Ecto neural progenitor cell (in vitro differentiated cells): ENCODE measurements around the gene ASRGL1.
"Not testable (repeated sequence)": the region's sequence is repeated elsewhere in the genome, so short reads cannot be mapped to it uniquely, and the experiment has no call there.

Source experiments
- DNase-seq: peaks from one replicate; pipeline ENCODE4 v3.0.0-alpha.2; 2018; ENCODE audit warnings: low spot score

Gene ASRGL1

DNA sequence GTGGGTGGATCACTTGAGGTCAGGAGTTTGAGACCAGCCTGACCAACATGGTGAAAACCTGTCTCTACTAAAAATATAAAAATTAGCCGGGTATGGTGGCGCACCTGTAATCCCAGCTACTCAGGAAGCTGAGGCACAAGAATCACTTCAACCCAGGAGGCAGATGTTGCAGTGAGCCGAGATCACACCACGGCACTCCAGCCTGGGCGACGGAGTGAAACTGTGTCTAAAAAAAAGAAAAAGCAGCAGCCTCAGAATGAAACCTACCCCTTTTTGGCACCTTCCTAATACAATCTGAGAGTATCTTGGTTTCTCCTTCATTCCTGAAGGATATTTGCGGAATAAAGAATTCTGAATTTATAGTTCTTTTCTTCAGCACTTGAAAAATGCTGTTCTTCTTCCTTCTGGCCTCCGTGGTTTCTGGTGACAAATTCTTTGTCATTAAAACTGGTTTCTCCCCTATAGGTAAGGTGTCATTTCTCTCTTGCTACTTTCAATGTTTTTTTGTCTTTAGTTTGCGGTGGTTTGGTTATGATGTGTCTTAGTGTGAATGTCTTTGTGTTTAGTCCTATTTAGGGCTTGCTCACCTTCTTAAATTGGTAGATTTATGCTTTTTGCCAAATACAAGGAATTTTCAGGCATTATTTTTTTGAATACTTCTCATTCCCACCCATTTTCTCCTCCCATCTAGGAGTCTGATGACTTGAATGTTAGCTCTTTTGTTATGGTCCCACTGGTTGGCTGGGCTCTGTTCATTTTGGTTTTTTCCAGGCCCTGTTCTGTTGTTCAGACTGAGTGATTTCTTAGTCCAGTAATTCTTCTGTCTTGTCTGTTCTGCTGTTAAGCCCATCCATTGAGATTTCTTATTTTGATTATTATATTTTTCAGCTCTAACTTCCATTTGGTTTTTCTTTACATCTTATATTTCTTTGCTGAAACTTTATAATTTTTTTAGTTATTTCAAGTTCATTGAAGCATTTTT lies 15.4 kb downstream of the ASRGL1 start:
- DNase-seq = no peak

DNA sequence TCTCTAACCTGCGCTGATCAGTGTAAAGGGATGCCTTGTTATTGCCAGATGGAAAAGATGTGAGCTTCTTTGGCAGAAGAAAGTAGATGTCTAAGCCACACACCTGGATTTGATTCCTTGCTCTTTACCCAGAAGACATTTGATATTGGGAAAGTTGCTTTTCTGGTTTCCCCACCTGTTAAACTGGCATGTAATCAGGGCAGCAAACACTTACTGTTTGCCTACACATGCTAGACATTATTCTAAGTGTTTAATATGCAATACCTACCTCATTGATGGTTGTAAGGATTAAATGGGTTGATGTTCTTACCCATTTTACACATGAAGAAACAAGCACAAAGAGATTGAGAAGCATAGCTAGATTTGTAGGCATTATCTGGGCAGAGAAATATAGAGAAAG lies 16.6 kb downstream of the ASRGL1 start:
- DNase-seq = no peak

DNA sequence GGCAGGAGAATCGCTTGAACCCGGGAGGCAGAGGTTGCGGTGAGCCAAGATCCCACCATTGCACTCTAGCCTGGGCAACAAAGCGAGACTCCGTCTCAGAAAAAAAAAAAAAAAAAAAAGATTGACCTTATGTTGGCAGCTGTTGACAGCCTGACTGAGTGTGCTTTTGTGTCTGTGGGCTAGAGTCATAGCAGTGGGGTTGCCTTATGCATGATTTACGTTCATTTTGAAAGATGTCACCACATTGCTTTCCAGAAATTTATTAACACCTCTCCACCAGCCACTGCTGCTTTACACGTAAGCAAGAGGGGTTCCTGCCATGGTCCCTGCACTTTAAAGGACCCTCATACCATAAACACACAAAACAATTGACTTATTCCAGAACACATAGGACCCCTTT lies 21.0 kb downstream of the ASRGL1 start:
- DNase-seq = no peak

DNA sequence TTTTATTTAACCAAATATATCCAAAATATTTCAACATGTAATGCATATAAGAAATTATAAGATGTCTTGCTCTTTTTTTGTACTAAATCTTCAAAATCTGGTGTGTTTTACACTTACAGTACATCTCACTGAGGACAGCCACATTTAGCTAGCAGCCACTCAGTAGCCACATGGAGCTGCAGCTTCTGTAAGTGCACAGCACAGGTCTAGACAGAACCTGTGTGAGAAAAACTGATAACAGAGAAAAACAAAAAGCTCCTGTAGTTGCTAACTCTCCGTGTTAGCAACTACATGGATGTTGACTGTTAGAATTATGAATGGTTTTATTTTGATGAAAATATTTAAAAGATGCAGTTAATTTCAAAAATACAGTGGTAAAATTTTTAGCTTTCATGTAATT lies 22.2 kb downstream of the ASRGL1 start:
- DNase-seq = no peak

DNA sequence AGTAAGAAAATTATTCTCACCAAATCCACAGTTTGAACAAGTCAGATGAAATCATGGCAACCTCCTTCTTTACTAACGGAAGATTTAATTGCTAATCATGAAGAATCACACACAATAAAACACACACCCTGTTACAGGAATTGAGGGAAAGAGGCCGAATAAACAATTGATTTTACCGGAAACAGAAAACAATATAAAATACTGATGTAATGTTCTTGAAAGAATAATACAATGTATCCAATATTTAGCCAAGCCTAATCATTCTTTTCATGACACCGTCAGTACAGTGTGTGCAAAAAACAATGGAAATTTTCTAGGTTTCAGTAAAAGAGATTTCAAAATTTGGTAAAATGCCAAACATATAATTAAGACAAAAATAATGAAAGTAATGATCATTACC lies 23.4 kb downstream of the ASRGL1 start:
- no peak for DNase-seq

DNA sequence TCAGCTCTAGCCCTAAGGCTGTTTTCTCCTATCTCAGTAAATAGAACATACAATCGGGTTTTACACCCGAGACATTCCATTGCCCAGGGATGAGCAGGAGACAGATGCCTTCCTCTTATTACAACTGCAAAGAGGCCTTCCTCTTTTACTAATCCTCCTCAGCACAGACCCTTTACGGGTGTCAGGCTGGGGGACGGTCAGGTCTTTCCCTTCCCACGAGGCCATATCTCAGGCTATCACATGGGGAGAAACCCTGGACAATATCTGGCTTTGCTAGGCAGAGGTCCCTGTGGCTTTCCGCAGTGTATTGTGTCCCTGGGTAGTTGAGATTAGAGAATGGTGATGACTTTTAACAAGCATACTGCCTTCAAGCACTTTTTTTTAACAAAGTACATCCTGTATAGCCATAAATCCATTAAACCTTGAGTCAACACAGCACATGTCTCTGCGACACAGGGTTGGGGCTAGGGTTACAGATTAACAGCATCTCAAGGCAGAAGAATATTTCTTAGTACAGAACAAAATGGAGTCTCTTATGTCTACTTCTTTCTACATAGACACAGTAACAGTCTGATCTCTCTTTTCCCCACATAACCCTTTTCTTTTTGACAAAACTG lies 31.7 kb downstream of the ASRGL1 start:
- DNase-seq = not testable (repeated sequence)

DNA sequence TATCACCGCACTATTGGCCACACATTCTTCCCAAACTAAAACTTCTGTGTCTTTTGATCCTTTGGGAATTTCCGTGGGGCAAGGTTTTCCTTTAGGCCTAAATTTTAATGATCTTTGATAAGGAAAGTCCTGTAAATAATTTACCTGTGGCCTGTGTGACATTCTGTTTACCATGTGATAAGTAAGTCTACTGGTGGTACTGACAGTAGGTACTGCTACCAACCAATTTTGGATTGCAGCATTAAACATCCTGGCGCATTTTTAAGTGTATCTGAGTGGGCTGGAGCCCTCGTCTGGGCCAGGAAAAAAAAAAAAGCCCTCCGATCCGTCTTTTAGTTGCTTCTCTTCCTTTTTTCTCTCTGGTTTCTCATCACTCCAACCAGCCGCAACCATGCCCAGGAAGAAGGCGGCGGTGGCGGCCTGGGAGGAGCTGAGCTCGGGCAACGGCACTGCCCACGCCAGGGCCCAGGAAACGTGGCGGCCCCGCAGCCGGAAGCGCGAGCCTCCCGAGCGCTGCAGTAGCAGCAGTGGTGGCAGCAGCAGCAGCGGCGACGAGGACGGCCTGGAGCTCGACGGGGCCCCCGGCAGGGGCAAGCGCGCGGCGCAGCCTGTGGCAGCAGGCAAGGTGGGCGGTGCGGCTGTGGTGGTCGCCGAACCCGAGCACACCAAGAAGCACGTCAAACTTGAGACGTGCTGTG lies 33.6 kb downstream of the ASRGL1 start:
- DNase-seq = no peak

DNA sequence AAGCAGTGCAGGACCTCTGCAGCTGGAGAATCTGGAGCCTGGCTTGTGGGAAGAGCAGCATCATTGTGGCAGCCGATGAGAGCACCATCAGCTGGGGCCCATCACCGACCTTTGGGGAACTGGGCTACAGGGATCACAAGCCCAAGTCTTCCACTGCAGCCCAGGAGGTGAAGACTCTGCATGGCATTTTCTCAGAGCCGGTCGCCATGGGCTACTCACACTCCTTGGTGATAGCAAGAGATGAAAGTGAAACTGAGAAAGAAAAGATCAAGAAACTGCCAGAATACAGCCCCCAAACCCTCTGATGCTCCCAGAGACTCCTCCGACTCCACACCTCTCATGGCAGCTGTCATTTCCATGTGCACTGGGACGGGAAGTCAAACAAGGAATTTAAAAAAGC lies 35.6 kb downstream of the ASRGL1 start:
- no peak for DNase-seq

DNA sequence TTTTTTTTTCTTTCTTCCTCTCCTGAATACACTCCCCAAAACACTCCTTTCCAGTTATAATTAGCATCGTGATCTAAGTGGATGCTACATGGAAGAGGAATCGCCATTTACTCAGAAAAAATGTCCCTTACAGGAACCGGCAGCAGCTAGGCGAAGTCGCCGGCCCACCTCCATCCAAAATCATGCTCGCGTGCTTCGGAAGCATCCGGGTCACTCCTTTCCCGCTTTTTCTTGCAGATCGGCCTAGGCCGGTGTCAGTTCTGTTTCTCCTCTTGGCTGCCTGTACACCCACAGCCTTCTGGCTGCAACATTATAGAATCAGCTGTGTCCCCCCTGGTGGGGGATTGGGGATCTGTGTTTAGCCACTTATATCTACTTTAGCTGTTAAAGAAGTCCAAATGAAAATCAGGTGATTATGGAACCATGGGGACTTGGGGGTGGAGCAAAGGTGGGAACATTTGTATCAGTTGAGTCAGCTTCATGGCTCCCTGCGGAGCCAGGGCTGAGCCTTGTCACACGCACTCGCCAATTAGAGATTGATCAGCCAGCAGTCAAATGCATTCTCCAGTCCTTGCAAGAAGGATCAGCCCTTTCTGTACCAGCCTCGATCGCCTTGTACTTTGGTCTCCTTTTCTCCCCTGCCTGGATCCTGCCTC lies 36.3 kb downstream of the ASRGL1 start:
- DNase-seq = no peak

DNA sequence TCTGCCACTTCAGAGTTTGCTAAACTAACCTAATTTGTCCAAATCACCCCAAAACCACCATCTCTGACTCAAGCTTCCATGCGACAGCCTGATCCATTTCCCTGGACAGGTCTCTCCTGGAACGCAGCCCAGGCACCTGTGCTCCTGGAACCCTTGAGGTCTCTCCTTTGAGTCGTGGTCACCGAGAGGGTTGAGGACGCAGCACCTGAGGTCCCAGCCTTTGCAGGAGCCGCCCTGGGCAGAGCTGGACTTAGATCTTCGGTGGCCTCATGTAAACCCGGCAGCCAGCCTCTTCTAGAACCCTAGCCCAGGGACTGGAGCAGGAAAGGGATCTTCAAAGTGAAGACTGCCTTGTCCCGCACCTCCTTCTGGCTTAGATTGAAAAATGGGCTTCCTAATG lies 37.6 kb downstream of the ASRGL1 start:
- no peak for DNase-seq

DNA sequence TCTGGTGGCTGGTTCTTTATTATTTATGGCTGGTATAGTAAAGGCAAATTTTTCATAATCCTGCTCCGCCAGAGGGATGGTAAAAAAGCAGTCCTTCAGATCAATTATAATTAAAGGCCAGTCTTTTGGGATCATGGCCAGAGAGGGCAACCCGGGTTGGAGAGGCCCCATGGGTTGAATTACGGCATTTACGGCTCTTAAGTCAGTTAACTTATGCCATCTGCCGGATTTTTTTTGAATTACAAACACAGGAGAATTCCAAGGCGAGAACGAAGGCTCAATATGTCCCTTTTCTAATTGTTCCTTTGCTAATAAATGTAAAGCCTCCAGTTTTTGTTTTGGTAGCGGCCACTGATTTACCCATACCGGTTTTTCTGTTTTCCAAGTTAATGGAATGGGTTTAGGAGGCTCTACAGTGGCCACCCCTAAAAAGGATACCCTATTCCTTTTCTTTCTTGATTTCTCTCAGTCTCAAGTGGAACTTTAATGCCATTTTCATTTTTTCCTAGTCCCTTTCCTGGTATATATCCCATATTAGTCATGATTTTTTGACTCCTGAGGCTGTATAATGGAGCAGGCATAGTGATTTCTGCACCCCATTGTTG lies 41.3 kb downstream of the ASRGL1 start:
- not testable (repeated sequence) for DNase-seq

DNA sequence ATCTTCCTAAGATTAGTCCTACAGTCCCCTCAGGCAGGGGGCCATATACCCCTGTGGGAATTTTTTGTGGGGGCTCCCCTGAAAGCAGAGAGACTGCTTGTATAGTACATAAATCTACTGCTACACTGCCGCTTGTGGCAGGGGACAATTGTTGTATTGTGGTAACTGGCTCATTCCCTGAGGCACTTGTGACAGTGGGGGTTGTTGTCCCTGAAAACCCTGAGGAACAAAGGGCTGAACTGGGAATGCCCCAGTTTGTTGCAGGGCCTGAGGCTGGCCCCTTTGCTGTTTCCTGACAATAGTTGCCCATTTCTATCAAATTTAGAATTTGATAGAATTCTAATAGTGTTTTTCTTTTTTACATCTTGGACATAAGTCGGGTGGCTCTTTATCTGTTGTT lies 42.3 kb downstream of the ASRGL1 start:
- not testable (repeated sequence) for DNase-seq

DNA sequence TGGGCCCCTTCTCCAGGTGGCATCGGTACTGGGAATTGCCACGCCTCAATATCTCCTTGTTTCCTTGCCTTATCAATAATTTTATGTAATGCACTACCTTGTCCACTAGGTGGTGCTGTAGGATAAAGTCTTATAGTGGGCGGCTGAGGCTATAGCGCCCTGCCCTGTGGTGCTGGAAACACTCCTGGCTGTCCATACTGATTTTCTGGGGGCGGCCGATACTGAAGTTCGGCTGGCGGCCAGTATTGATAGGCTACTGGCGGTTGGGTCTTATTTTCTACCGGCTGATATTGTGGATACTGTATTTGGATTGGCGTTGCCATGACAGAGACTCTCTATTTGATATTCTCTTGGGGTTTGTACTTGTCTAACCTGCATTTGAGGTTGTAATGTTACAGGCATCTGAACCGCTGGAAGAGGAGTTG lies 43.6 kb downstream of the ASRGL1 start:
- not testable (repeated sequence) for DNase-seq

DNA sequence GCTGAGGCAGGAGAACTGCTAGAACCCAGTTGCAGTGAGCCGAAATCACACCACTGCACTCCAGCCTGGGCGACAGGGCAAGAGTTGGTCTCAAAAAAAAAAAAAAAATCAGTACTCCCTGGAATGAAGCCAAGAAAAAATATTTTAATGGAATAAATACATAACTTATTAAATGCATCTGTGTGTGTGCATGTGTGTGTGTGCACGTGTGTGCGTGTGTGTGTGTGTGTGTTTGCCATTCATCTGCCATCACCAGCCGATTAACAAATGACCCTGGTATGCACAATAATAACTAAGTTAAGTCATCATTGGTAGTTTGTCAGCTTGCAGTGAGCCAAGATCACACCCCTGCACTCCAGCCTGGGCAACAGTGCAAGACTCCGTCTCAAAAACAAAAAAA lies 46.6 kb downstream of the ASRGL1 start:
- DNase-seq = no peak

DNA sequence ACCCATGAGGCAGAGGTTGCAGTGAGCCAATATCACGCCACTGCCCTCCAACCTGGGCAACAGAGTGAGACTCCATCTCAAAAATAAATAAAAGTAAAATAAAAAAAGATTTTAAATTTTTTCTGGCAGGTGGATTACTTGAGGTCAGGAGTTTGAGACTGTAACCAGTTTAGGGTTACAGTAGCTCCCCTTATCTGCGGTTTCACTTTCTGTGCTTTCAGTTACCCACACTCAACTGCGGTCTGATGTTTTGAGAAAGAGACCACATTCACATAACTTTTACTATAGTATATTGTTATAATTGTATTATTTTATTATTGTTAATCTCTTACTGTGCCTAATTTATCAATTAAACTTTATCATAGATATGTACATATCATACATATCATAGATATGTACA lies 48.8 kb downstream of the ASRGL1 start:
- DNase-seq = not testable (repeated sequence)

DNA sequence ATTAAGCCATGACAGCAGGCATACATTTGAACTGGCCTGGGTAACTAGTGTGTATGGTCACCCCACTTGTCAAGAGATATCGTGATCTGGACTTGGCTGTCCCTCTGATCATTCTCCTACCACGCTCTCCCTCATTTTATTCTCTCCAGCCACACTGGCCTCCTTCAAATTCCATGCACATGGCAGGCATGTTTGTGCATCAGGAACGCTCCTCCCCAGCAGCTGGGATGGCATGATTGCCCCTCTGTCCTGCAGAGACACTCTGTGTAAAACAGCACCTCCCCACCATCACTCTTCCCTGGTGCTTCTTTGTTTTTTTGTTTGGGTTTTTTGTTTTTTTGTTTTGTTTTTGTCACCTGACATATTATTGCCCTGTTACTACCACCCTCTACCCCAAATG lies 50.1 kb downstream of the ASRGL1 start:
- DNase-seq = no peak

DNA sequence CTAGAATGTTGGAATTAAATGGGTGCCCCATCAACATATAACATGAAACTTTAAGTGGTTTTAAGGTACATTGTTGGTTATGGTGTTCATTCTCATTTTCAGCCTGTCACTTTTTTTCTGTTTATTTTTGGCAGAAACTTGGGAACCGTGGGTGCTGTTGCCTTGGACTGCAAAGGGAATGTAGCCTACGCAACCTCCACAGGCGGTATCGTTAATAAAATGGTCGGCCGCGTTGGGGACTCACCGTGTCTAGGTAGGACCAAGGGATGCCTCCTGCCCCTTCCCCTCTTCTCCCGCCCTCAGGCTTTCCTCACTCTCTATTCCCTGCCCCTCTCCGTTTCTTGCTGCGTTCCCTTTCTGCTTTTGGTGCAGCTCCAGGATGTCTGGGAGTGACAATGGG lies 51.8 kb downstream of the ASRGL1 start:
- DNase-seq = no peak

DNA sequence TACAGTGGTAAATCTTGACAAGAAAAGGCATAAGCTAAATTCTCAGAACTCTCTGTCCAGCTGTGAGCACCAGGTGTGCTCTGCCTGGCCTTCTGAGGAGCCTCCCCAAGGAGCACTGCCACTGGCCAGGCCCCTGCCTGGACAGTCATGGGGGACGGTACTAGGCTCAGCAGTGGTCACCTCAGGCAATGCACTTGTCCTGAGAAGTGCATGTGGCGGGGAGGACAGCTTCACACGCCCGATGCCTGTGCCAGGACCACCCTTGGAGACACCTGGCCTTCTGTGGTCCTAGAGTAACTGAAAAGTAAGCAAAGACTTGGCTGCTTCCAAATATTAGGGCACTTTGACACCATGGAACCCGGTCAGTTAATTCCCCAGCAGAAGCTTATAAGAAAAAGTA lies 53.0 kb downstream of the ASRGL1 start:
- no peak for DNase-seq

DNA sequence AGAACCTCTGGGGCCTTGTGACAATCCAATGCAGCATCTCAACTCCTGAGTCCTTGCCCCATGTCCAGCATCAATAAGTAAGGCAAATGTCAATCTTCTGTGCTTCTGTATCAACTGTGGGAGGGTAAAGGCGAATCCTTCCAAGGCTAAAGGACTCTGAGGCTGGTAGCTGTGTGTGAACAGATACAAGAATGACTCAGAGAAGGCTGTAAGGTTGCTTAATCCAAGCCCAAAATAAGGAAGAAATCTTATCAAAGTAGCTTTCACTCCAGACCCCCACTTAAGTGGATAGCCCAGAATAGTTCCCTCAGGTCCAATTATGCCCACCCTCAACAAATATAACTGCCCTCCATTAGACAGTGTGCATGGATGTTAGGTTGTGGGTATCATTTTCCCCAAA lies 53.5 kb downstream of the ASRGL1 start:
- no peak for DNase-seq

DNA sequence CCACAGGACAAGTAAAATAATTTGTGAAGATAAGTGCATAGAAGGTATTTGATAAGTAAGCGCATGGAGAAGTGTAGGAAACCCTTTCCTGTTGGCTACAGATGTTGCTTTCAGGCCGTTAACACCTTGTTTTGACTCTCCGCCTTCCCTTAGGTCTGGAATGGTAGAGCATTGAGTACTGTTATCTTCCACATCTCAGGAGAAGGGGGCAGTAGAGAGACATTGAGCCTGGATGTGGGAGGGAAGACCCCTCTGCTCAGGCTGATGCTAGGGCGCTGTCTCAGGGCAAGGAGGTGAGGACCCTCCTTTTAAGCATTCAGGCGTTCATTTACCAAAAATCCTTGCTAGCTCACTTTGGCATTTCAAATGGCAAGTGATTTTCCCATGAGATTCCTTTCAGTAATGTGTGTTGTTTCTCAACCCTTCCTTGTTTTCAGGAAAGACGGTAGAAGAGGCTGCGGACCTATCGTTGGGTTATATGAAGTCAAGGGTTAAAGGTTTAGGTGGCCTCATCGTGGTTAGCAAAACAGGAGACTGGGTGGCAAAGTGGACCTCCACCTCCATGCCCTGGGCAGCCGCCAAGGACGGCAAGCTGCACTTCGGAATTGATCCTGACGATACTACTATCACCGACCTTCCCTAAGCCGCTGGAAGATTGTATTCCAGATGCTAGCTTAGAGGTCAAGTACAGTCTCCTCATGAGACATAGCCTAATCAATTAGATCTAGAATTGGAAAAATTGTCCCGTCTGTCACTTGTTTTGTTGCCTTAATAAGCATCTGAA lies 54.6 kb downstream of the ASRGL1 start:
- no peak for DNase-seq

DNA sequence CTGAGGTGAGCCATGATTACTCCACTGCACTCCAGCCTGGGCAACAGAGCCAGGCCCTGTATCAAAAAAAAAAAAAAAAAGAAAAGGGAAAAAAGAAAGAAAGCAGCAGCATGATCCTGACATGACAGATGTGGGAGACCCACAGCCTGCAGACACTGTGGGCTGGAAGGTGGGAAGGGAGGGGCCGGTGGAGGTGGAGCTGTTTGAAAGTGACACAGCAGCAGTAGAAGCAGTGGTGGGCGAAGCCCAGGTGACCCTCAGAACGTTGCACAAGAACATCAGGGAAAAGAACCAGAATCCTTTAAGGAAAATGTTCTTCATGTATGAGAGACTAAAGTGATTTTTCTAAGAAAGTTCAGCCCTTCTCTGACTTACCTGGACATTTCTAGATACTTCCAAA lies 55.3 kb downstream of the ASRGL1 start:
- DNase-seq = no peak
